Colon (tissue), 2 donors: ENCODE measurements around the gene HLA-F.

Experiments
- FAIRE-seq: peaks from 2 replicates; lab custom pipeline; 2012; peaks lifted over from hg19 to GRCh38; lab: Jason Lieb, UNC
- donor health status: control.
- donor health status: control.

Gene HLA-F

DNA sequence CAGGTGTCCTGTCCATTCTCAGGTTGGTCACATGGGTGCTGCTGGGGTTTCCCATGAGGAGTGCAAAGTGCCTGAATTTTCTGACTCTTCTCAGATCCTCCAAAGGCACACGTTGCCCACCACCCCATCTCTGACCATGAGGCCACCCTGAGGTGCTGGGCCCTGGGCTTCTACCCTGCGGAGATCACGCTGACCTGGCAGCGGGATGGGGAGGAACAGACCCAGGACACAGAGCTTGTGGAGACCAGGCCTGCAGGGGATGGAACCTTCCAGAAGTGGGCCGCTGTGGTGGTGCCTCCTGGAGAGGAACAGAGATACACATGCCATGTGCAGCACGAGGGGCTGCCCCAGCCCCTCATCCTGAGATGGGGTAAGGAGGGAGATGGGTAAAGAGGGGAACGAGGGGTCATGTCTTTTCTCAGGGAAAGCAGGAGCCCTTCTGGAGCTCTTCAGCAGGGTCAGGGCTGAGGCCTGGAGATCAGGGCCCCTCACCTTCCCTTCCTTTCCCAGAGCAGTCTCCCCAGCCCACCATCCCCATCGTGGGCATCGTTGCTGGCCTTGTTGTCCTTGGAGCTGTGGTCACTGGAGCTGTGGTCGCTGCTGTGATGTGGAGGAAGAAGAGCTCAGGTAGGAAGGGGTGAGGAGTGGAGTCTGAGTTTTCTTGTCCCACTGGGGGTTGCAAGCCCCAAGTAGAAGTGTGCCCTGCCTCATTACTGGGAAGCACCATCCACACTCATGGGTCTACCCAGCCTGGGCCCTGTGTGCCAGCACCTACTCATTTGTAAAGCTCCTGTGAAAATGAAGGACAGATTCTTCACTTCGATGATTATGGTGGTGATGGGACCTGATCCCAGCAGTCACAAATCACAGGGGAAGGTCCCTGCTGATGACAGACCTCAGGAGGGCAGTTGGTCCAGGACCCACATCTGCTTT lies 2.0 kb downstream of the HLA-F start:
- FAIRE-seq, result no peak

DNA sequence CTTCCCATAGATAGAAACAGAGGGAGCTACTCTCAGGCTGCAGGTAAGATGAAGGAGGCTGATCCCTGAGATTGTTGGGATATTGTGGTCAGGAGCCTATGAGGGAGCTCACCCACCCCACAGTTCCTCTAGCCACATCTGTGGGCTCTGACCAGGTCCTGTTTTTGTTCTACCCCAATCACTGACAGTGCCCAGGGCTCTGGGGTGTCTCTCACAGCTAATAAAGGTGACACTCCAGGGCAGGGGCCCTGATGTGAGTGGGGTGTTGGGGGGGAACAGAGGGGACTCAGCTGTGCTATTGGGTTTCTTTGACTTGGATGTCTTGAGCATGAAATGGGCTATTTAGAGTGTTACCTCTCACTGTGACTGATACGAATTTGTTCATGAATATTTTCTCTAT lies 2.8 kb downstream of the HLA-F start:
- FAIRE-seq, result no peak

DNA sequence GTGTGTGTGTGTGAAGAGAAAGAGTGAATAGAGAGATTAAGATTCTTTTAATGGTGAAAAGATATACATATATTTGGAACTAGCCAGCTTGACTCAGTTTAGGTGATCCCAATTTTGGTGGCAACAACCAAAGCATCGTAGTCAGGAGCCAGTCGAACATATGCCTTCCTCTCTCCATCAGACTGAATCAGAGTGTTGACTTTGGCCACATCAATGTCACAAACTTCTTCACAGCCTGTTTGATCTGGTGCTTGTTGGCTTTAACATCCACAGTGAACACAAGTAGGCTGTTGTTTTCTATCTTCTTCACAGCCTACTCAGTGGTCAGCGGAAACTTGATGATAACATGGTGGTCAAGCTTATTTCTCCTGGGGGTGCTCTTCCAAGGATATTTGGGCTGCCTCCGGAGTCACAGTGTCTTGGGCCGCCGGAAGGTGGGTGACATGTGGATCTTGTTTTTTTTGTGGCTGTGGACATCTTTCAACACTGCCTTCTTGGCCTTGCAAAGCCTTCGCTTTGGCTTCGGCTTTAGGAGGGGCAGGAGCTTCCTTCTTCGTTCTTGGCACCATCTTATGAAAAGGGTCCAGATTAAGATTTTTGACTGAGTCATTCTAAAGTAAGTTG lies 3.4 kb downstream of the HLA-F start:
- FAIRE-seq, result no peak

DNA sequence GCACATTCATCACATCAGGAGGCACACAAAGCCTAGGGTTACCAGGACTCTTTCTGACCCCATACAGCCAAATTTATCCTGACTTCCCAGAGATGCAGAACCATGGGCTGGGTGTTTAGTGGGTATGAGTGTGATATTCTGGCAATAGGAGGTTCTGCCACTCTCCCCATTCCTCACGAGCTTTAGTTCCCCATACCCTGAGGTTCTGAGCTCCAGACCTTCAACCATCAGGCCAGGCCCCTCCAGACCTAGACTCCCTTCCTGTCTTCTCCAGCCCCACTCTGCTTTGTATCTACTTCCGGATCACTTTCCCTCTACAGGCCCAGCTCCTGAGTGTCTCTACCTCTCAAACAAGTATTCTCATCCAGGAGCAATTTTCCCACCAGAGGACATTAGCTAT lies 4.4 kb downstream of the HLA-F start:
- FAIRE-seq, result no peak

DNA sequence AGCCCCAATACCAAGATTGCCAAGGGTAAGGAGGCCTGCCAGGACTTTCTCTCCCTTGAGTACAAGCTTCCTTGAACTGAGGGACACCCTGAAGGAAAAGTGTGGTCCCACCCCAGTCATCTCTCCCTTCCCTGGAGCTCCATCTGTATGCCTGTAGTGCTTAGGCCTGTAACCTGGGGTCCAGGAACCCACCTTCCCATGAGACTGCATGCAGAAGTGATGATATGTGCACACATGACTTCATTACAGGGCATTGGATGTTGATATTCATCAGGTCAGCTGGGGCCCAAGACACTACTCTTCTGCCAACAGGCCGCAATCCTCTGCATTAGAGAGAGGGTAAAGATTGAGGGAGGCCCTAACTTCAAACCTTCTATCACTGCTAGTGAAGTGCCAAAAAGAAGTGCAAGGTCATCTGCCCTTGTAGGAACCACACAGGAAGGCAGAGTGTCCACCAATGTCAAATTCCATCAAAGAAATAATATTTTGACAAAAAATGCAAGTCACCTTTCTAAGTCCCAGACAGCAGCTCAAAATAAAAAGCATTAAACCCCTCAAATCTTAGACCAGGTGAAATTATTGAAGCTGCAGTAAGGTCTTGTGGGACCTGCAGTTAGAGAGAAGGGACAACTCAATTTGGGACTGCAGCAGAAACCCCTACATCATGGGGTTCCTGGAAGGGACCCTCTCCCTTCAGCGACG lies 5.1 kb downstream of the HLA-F start:
- FAIRE-seq, result no peak

DNA sequence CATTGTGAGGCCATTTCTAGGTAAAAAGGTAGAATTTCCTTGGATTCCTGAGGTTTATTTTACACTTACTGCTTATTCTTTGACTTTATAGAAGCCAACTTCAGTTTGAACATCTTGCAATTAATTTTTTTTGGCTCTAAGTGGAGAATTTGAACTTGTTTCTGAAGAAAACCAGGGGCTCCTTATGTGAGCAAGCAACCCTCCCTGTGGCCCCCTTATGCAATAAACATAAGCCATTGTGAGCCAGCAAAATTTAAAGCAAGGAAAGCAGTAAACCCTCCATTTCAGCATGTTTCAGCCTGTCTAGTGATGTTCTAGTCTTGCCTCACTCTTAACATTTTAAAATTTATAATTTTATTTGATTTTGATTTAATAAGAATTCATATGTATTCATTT lies 5.6 kb downstream of the HLA-F start:
- no peak for FAIRE-seq

DNA sequence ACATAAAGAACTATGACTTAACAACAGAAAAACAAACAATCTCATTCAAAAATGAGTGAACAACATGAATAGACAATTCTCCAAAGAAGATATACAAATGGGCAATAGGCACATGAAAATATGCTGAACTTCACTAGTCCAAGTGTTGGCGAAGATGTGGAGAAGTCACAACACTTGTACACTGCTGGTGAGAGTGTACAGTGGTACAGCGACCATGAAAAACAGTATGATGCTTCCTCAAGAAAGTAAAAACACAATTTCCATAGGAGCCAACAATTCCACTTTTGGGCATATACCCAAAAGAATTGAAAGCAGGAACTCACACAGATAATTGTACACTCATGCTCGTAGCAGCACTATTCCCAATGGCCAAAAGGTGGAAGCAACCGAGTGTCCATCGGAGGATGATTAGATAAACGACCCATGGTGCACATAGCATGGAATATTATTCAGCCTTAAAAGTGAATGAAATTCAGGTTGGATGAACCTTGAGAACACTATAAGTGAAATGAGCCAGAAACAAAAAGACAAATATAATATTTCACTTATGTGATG lies 6.6 kb downstream of the HLA-F start:
- FAIRE-seq, result no peak

DNA sequence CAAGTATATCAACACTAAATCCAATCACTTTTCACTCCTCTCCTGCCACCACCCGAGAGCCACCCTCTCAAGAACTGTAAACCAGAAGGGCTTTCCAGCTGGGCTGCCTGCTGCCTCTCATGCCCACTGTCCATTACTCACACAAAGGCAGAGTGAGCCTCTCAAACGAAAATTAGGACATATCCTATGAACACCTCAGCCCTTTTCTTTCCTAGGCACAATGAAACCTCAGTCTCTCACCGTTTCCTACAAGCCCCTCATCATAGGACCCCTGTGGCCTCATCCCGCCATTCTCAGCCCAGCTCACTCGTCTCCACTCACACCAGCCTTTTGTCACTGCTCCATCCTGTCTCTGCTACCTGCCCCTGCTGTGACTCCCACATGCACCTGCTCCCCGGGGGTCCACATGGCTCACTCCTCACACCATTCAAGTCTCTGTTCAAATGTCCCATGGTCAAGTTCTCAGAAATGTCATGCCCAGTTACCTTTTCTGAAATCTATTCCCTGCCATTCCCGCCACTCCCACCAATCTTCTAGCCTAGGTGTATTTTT lies 7.4 kb downstream of the HLA-F start:
- FAIRE-seq, result no peak

DNA sequence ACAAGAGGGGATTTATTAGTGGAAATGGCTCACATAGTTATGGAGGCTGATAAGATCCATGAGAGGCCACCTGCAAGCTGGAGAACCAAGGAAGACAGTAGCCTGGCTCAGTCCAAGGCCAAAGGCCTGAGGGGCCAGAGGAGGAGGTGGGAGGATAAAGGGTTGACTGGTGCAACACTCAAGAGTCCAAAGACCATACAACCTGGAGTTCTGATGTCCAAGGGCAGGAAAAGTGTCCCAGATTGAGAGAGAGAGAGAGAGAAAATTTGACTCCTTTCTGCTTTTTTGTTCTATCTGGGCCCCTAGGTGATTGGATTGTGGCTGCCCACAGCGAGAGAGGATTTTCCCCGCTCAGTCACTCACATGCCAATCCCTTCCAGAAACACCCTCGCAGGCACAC lies 8.0 kb downstream of the HLA-F start:
- no peak for FAIRE-seq

DNA sequence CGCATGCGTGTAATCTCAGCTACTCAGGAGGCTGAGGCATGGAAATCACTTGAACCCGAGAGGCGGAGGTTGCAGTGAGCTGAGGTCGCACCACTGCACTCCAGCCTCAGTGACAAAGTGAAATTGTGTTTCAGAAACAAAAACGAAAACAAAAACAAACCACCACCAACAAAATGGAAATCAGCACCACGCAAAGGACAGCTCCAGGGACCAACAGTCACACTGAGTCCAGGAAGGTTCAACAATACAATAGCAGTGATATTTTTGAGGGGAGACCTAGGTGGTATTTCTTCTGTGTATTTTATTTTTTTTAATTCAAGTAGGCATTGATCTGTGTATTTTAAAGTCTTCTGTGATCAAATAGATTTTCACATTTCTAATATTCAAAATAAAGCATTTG lies 9.8 kb downstream of the HLA-F start:
- no peak for FAIRE-seq

DNA sequence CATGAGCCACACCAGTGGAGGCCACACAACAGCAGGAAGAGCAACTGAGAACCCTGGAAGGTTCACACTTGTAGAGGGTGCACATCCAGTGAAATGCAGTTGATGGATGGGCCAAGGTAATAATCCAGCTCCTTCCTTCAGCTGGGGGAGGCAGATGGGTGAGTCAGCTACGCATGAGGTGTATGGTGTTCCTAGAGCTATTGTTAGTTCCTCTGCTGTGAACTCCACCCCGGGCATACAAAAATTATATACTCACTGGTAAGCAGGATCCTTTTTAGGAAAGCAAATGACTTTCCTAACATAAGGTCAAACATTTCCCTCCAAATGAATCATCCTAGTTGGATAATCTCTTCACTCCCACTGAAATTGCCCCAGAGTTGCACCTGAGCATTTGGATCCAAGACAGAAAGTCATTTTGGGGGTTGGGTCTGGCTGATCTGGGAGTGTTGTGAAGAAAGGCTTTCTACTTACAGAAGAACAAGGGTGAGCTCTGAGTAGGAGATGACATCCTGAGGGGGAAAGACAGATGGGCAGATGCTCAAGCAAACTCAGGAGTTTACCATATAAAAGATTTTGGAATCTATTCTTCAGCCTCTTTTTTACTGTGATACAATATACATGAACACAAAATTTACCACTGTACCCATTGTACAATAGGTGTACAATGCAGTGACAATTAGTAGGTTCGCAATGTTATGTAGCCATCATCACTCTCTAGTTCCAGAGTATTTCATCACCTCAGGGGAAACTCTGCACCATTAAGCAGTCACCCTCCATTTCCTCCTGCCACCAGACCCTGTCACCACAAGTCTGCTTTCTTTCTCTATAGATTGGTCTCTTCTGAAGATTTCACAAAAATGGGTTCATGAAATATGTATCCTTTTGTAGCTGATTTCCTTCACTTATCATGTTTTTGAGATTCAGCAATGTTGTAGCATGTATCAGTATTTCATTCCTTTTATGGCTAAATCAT lies 11.1 kb downstream of the HLA-F start:
- no peak for FAIRE-seq

DNA sequence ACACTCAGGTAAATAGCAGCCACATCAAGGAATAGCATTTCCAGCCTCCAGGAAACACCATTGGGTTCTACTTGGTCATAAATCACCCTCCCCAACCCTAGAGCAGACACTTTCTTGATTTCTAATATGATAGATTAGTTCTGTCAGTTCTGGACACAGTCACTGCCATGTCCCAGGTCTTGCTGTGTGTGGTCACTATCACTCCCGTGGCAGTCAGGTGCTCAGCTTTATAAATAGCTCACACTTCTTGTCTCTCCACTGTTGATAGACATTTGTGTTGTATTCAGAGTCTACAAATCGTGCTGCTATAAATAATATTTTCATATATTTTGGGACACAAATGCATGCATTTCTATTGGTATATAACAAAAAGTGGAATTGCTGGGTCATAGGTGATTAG lies 13.3 kb downstream of the HLA-F start:
- FAIRE-seq, result no peak

DNA sequence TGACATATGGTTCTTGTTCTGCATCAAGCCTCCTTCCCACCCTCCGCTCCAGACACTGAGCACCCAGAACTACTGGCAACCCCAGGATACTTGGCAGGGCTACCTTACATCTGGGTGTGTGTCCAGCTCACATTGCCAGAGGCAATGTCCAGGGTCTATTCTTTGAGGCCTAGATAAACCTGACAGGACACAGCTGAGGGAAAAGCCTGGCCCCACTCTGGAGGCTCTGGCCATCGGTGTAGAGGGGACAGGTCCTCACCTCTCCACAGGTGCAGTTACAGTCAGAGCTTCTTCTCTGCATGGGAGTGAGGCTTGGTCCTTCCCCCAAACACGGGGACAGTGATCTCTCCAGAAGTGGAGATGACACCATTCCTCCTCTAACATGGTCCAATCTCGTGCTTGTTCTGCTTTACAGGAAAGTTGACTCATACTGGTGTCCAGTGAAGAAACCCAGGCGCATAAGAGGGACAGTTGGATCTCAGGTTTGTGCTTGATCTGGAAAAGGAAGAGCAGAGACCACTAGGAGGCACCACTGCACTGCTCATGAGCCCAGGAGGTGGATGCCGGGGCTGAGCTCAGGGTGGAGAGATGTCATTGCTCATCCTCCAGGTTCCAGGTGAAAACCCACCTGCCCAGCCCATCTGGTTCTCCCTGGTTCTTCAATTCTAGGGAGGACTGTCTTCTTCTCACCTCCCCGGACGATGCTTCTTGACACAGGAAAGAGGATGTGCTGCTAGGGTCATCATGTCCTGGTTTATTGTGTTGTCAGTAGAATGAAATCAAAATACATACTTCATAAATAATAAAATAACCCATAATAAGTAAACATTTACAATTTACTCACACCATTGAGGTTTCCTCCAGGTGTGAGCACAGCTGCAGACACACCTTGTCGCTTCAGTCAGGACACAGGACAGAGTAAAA lies 14.7 kb downstream of the HLA-F start:
- FAIRE-seq, result no peak

DNA sequence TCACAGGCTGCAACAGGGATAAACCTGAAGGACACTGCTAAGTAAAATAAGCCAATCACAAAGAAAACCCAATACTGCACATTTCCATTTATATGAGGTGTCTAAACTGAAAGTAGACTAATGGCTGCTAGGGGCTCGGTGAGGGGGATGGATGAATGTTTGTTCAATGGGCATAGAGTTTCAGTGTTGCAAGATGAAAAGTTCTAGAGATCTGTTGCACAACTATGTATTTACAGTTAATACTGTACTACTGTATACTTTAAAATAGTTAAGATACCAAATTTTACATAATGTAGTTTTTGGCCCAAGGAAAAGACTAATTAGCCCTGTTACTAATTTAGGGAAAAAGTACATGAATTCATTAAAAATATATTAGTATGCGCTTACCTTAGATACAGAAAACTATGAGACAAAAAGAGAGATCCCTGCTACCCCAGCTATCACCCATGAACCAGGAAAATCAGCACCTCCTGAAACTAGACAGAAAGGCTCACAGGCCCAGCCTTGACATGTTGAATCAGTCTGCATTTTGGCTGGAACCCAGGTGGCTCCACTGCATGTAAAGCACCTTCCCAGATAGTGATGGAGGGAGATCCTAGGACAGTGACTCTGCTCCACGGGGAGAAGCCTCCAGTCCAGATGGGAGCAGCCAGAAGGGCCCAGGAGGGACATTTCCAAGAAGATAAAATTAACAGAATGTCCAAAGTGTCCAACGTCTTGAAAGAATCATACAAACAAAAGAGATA lies 16.1 kb downstream of the HLA-F start:
- no peak for FAIRE-seq

DNA sequence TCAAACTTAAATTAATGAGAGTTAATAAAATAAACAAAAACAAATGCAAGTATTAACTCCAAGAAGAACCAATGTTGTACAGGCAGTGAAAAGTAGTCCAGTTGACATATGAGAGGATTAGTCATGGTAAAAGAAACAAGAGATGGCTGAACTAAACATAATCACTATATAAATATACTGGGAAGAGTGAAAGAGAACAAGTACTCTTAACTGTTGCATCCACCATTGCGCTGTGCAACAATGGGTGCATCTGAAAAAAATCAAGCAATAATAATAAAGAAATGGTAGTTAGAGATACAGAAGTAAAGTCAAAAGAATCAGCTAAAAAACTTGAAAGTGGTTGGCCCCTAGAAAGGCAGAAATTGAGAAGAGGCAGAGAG lies 16.6 kb downstream of the HLA-F start:
- FAIRE-seq, result no peak

DNA sequence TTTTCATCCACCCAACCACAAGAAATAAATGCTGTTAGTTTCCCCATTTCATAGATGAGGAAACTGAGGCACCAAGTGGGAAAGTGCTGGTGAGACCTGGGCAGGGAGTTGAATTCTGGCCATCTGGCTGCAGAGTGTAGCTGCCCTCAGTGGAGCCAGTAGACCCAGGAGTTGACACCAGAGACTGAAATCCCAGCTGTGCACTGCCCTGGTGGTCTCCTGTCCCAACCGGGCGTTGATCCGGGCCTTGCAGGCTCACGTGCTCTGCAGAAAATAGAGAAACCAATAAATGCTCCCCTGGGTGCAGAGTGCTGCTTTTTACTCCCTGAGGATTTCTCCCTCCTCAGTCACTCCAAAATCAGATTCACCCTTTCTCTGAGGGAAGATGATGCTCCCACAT lies 18.4 kb downstream of the HLA-F start:
- FAIRE-seq, result no peak

DNA sequence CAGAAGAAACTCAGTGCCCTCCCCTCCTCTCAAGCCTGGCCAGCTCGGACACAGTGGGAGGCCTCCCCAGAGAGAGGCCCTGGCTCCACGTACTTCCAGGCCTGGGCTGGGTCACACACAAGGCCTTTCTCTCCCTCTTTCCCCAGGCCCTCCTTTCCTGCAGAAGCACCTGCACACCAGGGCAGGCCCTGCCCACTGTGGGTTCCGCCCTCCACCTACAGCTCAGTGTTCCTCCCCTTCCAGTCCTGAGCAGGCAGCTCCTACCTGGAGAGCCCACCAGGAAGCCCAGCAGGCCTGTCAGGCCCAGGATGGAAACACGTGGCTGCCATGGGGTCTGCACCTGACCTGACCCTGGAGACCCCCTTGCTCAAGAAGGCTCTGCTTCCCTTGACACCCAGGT lies 18.9 kb downstream of the HLA-F start:
- no peak for FAIRE-seq

DNA sequence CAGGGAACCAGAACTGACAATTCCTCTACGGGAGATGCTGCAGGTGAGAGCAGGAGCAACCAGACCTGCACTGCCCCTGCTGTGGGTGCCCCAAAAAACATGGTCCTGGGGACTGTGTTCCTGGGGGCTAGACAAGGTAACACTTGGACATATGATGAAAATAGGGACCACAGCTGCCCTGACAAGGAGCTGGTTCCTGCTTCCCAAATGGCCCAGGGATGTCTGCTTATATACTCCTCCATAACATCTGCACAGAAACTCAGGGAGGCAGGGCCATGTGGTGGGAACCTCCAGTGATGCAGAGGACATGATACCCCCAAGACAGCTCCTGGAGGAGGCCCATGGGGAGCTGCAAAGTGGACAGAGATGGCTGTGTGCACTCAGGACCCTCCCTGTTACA lies 19.8 kb downstream of the HLA-F start:
- no peak for FAIRE-seq

DNA sequence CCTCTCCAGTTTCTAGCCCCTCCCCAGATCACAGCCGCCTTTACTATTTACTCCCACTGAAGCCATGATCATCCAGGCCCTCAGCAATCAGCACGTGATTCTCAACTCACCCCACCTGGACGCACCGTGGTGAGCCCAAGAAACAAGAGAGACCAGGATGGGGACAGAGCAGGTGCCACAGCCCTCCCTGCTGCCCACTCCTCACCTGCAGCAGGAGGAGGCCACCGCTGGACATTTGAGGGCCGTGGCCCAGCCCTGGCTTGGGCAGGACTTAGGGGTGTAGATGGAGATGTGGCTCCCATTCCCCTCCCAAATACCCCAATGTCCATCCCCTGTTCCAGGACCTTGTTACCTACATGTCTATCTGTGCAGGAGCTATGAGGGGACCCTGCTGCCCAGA lies 20.3 kb downstream of the HLA-F start:
- FAIRE-seq, result no peak

DNA sequence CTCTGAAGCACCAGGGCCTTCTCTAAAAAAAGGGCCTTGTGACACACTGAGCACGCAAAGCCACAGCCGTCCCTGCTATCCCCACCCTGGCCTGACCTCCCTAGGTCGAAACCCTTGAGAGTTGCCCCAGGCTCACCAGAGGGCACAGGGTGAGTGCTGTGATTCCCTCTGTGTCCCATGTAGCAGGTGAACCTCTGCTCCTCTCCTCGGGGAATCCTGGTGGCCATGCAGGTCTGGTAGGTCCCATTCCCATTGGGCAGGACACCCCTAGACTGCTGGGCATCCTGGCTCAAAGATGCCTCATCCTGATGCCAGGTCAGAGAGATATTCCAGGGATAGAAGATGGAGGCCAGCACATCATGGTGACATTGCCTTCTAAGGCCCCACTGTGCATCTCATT lies 20.9 kb downstream of the HLA-F start:
- no peak for FAIRE-seq
